Stimulated activated CD8-positive, alpha-beta memory T cell treated with anti-CD3 and anti-CD28 coated beads, Interleukin-15, amount 100 ng/mL, for 24 hours (primary cell): ENCODE measurements around the gene SUN1.
A peak's percentile ranks its signal among the peaks of the same experiment; 100 is the strongest.

Experiments
- DNase-seq: peaks from one replicate; pipeline ENCODE4 v3.0.0-alpha.2; 2020; ENCODE audit warnings: low read depth

Gene SUN1

GRCh38 chr7:805261-805660 is 27.0 kb upstream of the SUN1 start:
- no peak for DNase-seq

- no peak for DNase-seq
Measured at GRCh38 chr7:815284-816216, 16.7 kb upstream of the SUN1 start.

GRCh38 chr7:816300-816750 is 16.0 kb upstream of the SUN1 start:
- DNase-seq, result peak; percentile 82

- DNase-seq, result no peak
Measured at GRCh38 chr7:816751-817671, 15.3 kb upstream of the SUN1 start.

GRCh38 chr7:818031-818699 is 14.1 kb upstream of the SUN1 start:
- no peak for DNase-seq

- DNase-seq, result no peak
Measured at GRCh38 chr7:820341-820740, 11.9 kb upstream of the SUN1 start.

GRCh38 chr7:821688-822087 is 10.6 kb upstream of the SUN1 start:
- DNase-seq, result no peak

- DNase-seq, result no peak
Measured at GRCh38 chr7:822692-823276, 9.5 kb upstream of the SUN1 start.

GRCh38 chr7:823649-824048 is 8.6 kb upstream of the SUN1 start:
- no peak for DNase-seq

- DNase-seq, result no peak
Measured at GRCh38 chr7:824081-824480, 8.2 kb upstream of the SUN1 start.

- no peak for DNase-seq
Measured at GRCh38 chr7:824664-825063, 7.6 kb upstream of the SUN1 start.

- DNase-seq, result no peak
Measured at GRCh38 chr7:825386-825785, 6.9 kb upstream of the SUN1 start.

GRCh38 chr7:826230-826917 is 5.9 kb upstream of the SUN1 start:
- DNase-seq, result no peak

GRCh38 chr7:828793-829561 is 3.3 kb upstream of the SUN1 start:
- no peak for DNase-seq

- DNase-seq, result no peak
Measured at GRCh38 chr7:830069-830468, 2.2 kb upstream of the SUN1 start.

- no peak for DNase-seq
Measured at GRCh38 chr7:831596-832166, 595 bp upstream of the SUN1 start.

- DNase-seq, result no peak
Measured at GRCh38 chr7:832968-833424, 720 bp downstream of the SUN1 start.

GRCh38 chr7:833601-834258 is 1.5 kb downstream of the SUN1 start:
- no peak for DNase-seq

GRCh38 chr7:834277-834676 is 2.0 kb downstream of the SUN1 start:
- DNase-seq, result no peak

GRCh38 chr7:835021-835420 is 2.7 kb downstream of the SUN1 start:
- no peak for DNase-seq
